ENCODE results near the gene GPRC5C. TPM values are rescaled to one million over a fixed set of nuclear protein-coding genes. Genes with fewer than 3 reads are reported as not detected.

Gene GPRC5C
- total RNA-seq, 3 donors from 2014 or later: 24.3 to 69.2 (median 40.3) TPM

DNA sequence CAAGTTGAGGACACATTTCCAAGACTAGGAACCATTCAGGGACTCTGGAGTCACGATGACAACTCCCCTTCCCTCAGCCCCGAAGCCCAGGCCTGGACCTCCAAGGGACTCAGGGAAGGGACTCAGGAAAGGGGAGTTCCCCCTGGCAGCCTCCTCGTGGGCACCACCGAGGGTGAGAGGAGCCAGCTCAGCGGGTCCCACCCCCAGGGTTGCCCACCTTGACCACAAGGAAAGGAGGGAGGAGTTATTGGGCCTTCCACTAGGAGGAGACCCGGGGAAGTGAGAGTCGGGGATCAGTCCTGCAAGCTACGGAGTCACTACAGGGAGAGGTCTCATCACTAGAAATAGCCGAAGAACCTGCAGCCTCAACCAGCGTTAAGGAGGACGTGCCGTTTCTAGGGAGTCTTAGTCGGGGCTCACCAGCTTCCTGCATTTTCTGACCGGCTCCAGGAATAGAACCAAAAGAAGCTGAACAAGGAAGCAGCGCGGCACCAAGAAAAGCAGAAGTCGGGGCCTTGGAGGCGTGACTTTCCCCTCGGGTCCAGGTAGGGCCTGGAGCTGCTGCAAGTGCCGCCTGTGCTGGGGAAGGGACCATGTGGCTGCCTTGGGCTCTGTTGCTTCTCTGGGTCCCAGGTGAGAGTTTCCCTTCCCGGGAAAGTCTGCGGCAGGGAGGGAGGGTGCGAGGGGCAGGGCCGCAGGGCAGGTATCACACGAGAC, 34.4 kb downstream of the GPRC5C start, which contains the start of gene CD300A:
TSS of gene CD300A (plus strand) at position 524 of the 717 bp plus-strand sequence. CDS start at position 594, 70 bp downstream.
- Histone ChIP-seq H3K27me3 (peaks cover 0 to 4% of the 10 kb centered on the region in 2 donors), H3K9me3 (no peaks in the 10 kb centered on the region), H3K4me1 (no peaks in the 10 kb centered on the region), H3K4me3 (peak within 1 kb of the TSS; percentile 24 to 37 (median 28)), H3K36me3 (no peaks in the 10 kb centered on the region), H3K27ac (peak within 1 kb of the TSS in 1 of 2 donors; percentile 76)
- TF ChIP-seq, protein P1, sequence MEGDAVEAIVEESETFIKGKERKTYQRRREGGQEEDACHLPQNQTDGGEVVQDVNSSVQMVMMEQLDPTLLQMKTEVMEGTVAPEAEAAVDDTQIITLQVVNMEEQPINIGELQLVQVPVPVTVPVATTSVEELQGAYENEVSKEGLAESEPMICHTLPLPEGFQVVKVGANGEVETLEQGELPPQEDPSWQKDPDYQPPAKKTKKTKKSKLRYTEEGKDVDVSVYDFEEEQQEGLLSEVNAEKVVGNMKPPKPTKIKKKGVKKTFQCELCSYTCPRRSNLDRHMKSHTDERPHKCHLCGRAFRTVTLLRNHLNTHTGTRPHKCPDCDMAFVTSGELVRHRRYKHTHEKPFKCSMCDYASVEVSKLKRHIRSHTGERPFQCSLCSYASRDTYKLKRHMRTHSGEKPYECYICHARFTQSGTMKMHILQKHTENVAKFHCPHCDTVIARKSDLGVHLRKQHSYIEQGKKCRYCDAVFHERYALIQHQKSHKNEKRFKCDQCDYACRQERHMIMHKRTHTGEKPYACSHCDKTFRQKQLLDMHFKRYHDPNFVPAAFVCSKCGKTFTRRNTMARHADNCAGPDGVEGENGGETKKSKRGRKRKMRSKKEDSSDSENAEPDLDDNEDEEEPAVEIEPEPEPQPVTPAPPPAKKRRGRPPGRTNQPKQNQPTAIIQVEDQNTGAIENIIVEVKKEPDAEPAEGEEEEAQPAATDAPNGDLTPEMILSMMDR (IDR thresholded peaks at IDR 0.05): no peak
- intact Hi-C loops (cut with DNase I; ENCODE audit: low total_unique reads): no loop called here
- no peak for DNase-seq (ENCODE audit: low spot score in 2 of 2)

- peaks cover 0 to 4% of the 10 kb centered on the region in 2 donors for H3K27me3 ChIP-seq
- no peaks in the 10 kb centered on the region for H3K36me3 ChIP-seq
- no peaks in the 10 kb centered on the region for H3K4me1 ChIP-seq
- DNase-seq (ENCODE audit: low spot score in 2 of 2): no peak
- no peaks in the 10 kb centered on the region for H3K9me3 ChIP-seq
- peak overlapping the region in 1 of 2 donors; percentile 76 for H3K27ac ChIP-seq
- TF ChIP-seq, protein P1 (IDR thresholded peaks at IDR 0.05): no peak
- TF ChIP-seq POLR2AphosphoS5 (IDR thresholded peaks at IDR 0.05): no peak
- TF ChIP-seq POLR2A (IDR thresholded peaks at IDR 0.05): no peak
- intact Hi-C loops (cut with DNase I; ENCODE audit: low total_unique reads): no loop called here
- H3K4me3 ChIP-seq: peak overlapping the region; percentile 24 to 37 (median 28)
Measured at GRCh38 chr17:74466828-74467184, 34.9 kb downstream of the GPRC5C start.

DNA sequence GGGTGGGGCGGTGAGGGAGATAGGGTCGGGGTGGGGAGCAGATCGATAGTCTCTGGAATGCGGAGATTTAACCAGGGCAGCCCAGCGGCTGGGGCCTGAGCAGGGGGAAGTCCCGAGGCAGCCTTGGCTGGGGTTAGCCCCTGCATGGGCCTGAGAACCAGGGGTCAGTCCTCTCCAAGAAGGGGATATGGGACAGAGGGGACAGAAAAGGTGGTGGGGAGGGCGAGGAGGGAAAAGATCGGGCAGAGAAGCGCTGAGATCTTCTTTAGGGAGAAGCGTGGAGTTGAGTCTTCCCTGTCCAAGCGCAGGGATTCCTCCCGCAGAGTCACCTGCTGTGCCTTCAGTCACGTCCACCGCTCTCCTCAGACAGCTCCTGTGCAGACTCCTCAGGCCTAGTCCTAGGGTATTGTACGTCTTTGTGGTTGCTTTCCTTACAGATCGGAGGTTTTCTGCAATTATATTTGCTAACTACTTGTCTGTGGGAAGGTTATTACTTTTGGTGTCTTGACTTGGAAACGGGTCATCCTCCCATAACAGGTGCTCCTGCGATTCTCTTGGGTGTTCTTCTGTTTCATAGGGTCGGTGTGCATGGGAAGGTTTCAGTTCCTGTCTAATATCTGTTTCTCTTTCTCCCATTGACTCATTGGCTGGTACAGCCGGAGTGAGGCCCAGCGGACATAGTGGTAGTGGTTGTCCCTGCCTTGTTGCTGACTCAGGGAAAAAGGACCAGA, 35.5 kb downstream of the GPRC5C start:
- Histone ChIP-seq H3K4me3 (peak overlapping the region; percentile 24 to 37 (median 28)), H3K36me3 (no peaks in the 10 kb centered on the region), H3K27ac (peak overlapping the region in 1 of 2 donors; percentile 76), H3K9me3 (no peaks in the 10 kb centered on the region), H3K27me3 (peaks cover 0 to 4% of the 10 kb centered on the region in 2 donors), H3K4me1 (no peaks in the 10 kb centered on the region)
- DNase-seq (ENCODE audit: low spot score in 2 of 2): no peak
- intact Hi-C loops (cut with DNase I; ENCODE audit: low total_unique reads): no loop called here
- TF ChIP-seq, protein P1 (IDR thresholded peaks at IDR 0.05): no peak
- no peak for TF ChIP-seq POLR2AphosphoS5 (IDR thresholded peaks at IDR 0.05)
- TF ChIP-seq POLR2A (IDR thresholded peaks at IDR 0.05): no peak

DNA sequence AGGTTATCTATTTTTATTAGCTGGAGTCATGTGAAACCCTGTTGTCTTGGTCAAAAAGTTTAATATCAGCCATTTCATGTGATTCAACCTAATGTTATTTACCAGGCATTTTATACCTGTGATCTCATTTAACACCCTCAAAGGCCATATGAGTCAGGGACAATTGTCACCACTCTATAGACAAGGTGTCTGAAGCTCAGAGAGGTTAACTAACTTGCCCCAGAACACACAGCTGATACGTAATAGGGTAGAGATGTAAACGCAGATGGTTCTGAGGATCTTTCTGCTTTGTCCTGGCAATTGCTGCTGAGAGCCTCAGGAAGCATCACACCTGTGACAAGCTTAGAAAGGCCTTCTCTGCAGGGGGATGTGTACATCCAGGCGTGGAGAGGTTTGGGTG, 39.5 kb downstream of the GPRC5C start:
- Histone ChIP-seq H3K27me3 (peaks cover 0 to 13% of the 10 kb centered on the region in 2 donors), H3K36me3 (no peaks in the 10 kb centered on the region), H3K4me3 (no peak overlapping the region), H3K4me1 (no peaks in the 10 kb centered on the region), H3K9me3 (peaks cover 7 to 10% of the 10 kb centered on the region in 2 donors), H3K27ac (no peak overlapping the region)
- intact Hi-C loops (cut with DNase I; ENCODE audit: low total_unique reads): no loop called here
- no peak for DNase-seq (ENCODE audit: low spot score in 2 of 2)
- TF ChIP-seq POLR2AphosphoS5 (IDR thresholded peaks at IDR 0.05): no peak
- TF ChIP-seq, protein P1 (IDR thresholded peaks at IDR 0.05): no peak
- no peak for TF ChIP-seq POLR2A (IDR thresholded peaks at IDR 0.05)

GRCh38 chr17:74472890-74473289, 41.0 kb downstream of the GPRC5C start:
- Histone ChIP-seq H3K9me3 (peaks cover 7 to 12% of the 10 kb centered on the region in 2 donors), H3K4me3 (no peak overlapping the region), H3K27me3 (peaks cover 0 to 12% of the 10 kb centered on the region in 2 donors), H3K27ac (no peak overlapping the region), H3K36me3 (no peaks in the 10 kb centered on the region), H3K4me1 (no peaks in the 10 kb centered on the region)
- DNase-seq (ENCODE audit: low spot score in 2 of 2): no peak
- intact Hi-C loops (cut with DNase I; ENCODE audit: low total_unique reads): no loop called here
- TF ChIP-seq, protein P1 (IDR thresholded peaks at IDR 0.05): no peak
- no peak for TF ChIP-seq POLR2AphosphoS5 (IDR thresholded peaks at IDR 0.05)
- no peak for TF ChIP-seq POLR2A (IDR thresholded peaks at IDR 0.05)
